GM12872 (cell line): ENCODE measurements around the gene SUDS3.

ENCODE experiments used
- TF ChIP-seq, protein P1 (sequence below): IDR thresholded peaks from 3 replicates; pipeline ENCODE4 v1.5.1; 2011; ENCODE audit warnings: low read depth, mild to moderate bottlenecking, low read length, moderate library complexity; ENCODE audit not compliant: insufficient read depth

SUDS3 gene

DNA sequence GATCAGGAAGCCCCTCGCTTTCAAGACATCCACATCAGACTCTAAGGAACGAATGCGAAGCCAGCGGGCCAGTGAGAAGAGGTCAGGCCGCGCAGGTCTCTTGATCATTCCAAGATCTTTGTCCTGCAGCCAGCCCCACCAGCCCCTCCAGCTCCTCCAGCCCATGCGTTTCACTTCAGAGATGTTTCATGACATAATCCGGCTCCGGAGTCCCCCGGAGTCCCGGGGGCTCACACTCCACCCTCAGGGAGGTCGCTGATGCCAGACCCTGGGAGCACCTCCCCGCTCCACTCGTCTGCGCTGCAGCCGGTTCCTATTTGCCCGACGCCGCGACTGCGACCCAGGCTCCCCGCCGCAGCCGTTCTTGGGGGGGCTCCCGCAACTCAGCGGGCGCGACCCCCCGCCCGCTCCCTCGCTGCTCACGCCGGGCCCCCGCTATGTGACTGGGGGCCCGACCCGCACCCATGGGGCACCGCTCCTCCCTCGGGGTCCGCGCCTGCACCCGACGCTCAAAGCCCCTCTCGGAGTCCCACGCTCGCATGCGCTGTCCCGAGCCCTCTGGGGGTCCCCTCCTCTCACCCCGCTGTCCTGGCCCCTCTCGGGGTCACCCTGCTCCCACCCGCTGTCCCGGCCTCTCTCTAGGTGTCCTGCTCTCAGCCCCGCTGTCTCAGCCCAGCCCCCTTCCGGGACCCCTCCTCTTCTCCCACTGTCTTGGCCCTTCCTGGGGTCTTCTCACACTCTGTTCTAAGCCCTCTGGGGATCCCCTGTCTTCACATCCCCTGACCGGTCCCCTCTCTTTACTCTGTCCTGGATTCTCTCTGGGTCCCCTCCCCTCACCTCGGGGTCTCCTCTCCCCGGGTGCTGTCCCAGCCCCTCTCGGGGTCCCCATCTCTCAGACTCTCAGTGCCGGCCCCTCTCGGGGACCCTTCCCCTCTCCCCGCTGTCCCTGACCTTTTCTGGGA, 4.8 kb upstream of the SUDS3 start:
- TF ChIP-seq, protein P1, sequence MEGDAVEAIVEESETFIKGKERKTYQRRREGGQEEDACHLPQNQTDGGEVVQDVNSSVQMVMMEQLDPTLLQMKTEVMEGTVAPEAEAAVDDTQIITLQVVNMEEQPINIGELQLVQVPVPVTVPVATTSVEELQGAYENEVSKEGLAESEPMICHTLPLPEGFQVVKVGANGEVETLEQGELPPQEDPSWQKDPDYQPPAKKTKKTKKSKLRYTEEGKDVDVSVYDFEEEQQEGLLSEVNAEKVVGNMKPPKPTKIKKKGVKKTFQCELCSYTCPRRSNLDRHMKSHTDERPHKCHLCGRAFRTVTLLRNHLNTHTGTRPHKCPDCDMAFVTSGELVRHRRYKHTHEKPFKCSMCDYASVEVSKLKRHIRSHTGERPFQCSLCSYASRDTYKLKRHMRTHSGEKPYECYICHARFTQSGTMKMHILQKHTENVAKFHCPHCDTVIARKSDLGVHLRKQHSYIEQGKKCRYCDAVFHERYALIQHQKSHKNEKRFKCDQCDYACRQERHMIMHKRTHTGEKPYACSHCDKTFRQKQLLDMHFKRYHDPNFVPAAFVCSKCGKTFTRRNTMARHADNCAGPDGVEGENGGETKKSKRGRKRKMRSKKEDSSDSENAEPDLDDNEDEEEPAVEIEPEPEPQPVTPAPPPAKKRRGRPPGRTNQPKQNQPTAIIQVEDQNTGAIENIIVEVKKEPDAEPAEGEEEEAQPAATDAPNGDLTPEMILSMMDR = no peak

DNA sequence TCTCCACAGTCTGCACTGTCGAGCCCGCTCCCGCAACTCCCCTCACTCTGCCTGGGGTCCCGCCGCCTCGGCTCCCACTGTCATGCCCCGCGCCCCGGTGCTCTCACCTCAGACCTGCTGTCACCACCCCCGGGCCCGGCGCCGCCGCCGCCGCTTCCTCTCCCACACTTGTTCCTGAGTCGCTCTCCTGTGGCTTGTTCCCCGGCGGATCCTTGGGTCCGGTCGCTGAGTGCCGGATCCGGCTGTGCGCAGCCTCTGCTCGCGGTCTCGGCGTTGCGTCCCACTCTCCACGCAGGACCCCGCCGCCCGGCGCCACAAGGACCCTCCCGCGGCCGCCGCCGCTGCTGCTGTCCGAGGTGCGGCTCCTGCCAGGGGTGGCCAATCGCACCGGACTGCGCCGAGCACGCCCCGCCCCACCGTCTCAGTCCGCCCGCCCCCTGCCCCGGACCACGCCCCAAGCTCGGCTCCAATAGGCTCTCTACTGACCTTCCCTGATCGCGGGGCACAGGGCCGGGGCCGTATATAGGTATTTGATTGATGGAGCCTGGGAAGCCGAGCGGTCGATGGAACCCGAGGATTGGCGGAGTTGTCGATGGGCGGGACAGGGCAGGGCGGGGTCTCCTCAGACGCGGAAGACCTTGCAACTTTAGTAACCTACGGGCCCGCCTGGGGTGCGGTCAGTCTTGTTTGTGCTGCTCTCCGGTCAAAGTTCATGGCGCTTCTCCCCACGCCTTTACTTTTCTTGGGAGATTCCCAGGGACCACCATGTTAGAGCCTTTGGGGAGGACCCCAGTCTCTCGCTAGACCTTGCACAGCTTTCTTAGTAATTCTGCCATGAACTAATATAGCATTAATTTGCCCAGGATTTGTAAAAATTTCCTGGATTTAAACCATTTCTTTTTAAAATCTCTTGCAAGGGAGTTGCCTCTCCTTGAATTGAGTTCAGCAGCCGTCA, 3.5 kb upstream of the SUDS3 start, which contains the start of gene TAOK3:
TAOK3 (minus strand) TSS at position 367 of the 955 bp plus-strand sequence. CDS start 117,340 bp downstream, outside the sequence.
- TF ChIP-seq, protein P1 = no peak

DNA sequence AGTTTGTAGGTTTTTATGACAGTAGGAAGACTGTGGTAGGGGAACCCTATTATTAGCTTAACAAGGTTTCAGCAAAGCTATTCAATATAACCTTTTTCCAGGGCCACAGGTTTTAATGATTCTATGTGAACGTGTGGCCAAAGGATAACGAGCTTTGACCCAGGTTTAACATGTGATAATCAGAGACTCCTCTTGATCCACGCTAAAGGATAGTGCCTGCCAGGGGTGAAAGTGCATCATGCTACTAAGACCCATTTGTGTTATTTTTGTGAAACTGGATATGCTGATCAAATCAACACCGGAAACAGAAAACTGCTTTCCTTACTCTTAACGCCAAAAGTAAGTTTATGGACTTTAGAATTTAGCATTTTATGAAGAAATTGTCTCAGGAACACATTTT, 2.7 kb upstream of the SUDS3 start:
- TF ChIP-seq, protein P1 = no peak

DNA sequence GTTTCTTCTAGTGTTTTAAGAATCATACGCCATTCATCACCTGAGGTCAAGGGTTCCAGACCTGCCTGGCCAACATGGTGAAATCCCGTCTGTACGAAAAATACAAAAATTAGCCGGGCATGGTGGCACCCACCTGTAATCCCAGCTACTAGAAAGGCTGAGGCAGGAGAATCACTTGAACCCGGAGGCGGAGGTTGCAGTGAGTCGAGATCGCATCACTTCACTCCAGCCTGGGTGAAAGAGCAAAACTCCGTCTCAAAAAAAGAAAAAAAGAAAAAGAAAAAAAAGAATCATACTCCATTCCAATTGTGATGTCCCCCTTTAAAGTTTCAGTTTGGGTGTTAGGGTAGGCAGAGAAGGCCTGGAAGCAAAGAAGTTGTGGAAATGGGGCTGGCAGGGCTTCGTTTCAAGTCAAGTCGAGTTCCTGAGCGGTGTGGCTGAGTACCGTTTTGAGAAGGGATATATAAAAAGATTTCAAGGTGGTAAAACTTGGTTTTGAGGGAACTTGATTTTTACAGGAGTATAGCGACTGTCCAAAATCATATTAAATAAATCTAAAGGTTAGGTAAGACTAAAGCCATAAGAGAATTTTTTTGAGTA, 2.1 kb upstream of the SUDS3 start:
- TF ChIP-seq, protein P1 = no peak

DNA sequence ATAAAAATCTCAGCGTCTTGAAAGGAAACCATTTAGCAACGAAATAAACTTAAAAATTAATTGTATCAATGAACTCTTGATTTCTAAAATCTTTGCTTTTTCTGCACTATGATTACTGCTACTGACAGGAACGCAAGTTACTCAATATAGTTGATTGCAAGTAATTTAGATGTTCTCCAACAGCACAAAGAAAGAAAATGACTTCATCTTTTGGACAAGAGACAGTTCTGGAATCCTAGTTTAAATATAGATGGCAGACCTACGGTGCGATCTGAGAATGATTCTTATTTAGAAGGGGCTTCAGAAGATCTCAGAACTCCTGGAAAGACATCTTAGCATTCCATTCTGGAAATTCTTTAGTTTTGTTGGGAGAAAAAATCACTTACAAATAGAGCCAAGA, 1.4 kb upstream of the SUDS3 start:
- TF ChIP-seq, protein P1 = no peak

DNA sequence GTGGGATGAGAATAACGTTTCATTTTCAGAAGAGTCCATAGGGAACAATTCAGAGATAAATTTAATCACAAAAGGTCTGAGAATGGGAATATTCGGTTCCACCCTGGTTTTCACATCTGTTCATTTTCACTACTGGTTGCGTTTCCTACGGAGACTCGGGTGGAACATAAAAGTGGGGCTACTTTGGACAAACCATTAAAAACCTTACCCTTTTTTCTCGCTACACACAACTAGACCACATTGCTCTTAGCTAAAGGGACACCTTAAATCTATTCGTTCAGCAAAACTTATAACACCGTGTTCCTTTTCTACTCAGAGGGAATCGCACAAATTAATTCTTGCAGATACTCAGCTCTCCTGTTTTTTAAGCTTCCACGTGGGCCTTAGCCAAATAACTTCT, 1.0 kb upstream of the SUDS3 start:
- TF ChIP-seq, protein P1 = no peak
